ENCODE data around the gene ME1. TPM values are rescaled to one million over a fixed set of nuclear protein-coding genes. Genes with fewer than 3 reads are reported as not detected.
"Not testable (repeated sequence)": the region's sequence is repeated elsewhere in the genome, so short reads cannot be mapped to it uniquely, and the experiment has no call there.

ME1 gene
- total RNA-seq, 1 donor: 17.0 TPM

DNA sequence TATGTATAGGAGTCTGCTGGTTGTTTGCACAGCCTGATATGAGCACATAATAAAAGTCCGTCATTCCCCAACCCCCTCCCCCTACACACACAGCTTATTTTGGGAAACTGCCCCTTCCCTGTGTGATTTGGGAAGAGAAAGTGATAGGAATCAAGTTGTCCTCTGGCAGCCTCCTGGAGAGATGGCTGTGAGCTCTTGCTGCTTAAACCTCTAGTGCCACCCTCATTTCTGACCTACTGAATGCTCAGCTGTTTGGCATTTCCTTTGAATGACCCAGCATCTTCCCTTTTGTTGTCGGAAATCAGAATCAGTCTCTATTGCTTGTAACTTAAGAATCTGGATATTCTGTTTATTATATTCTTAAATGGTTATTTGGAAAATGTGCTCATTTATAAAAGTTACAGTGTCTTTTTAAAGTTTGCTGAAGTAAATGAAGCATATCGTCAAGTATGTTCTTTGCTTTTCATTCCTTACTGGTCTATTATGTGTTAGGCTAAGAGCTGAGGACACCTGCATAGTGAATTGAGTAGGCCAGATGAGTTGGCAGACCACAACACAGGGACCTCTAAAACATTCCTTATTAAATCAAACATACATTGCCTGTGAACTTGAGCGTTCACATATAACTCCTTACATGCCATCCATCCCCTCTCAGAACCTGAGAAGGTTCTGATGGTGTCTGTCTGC is 232.2 kb downstream of the ME1 start:
- no peak overlapping the region for H3K4me3 ChIP-seq (ENCODE audit: low read depth, low read length)
- DNase-seq (ENCODE audit: low read depth): peak; percentile 28
- no peak for TF ChIP-seq CTCF (IDR thresholded peaks at IDR 0.05; ENCODE audit: insufficient read depth, low read length)

DNA sequence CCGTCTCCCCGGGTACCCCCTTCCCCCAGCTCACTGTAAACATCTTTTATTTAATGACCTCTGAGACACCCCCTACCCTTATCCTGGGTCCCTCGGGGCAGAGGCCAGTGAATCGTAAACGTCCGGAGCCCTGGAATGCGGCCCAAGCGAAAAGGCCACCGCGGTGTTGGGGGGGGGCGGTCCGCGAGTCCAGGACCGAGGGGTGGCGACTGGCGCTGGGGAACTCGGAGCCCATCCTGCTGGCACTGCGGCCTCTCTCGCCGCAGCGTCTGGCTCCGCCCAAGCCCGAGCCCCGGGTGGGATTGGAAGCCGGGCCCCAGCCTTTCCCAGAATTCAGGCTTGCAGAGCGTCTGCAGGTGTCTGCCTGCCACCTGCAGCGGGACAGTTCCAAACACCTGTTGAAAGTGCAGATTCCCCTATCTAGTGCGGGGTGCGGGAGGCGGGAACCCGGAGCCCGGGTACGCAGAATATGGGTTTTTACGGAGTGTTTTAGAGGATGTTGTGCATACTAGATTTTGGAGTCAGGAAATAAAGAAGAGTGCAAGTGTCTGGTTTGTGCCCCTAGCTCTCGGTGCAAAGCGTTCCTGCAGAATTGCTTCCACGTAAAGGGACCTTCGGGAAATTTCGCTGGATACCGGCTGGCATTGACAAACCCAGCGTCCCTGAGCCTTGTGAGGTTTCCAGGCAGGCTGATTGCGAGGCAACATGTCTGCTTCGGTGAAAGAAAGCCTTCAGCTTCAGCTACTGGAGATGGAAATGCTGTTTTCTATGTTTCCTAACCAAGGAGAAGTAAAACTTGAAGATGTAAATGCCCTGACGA is 236.9 kb downstream of the ME1 start:
- DNase-seq (ENCODE audit: low read depth): no peak
- no peak for TF ChIP-seq CTCF (IDR thresholded peaks at IDR 0.05; ENCODE audit: insufficient read depth, low read length)
- peak overlapping the region; percentile 90 for H3K4me3 ChIP-seq (ENCODE audit: low read depth, low read length)

DNA sequence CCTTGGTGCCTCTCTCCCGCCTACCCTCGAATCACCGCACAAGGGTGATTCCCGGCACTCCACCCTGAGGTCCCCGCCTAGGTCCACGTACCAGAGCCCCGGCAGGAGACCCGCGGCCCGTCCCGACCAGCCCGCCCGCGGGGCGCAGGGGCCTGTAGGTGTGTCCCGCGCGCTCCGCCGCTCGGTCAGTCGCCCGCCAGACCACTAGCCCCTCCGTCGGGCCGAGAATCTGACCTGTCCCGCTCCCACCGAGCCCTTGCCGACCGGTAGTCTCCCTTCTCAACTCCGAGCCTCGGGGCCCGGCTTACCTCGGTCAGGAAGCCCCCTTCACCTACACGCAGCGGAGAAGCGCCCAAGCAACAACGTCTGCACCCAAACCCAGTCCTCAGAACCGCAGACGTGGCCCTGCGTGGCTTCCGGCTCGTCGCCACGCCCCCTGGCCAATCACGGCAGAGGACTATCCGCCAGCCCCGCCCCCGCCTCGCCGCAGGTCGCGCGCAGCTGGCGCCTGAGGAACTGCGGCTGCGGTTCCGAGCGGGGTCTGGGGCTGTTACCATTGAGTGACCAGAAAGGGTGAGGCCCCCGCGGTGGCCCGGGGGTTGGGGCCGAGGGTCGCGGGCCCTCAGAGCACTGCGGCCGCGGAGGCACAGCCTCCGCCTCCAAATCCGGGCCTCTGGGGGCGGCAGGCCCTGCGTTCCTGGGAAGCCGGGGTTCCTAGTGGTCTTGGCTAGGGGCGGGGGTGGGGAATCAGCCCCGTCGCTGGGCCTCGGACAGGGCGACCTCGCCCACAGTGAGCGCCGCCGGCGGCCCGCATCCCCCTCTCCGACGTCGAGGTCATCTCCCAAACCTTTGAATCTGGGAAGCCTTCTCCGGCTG is 237.7 kb downstream of the ME1 start, which contains the start of the genes PGM3 and RWDD2A:
PGM3 (minus strand) TSS at position 395 of the 876 bp plus-strand sequence. CDS start 2,253 bp downstream, outside the sequence.
RWDD2A (plus strand) TSS at position 487 of the 876 bp plus-strand sequence. CDS start 1,095 bp downstream, outside the sequence.
- peak; percentile 80 for DNase-seq (ENCODE audit: low read depth)
- peak within 1 kb of the TSS; percentile 90 for H3K4me3 ChIP-seq (ENCODE audit: low read depth, low read length)
- TF ChIP-seq CTCF (IDR thresholded peaks at IDR 0.05; ENCODE audit: insufficient read depth, low read length): no peak

DNA sequence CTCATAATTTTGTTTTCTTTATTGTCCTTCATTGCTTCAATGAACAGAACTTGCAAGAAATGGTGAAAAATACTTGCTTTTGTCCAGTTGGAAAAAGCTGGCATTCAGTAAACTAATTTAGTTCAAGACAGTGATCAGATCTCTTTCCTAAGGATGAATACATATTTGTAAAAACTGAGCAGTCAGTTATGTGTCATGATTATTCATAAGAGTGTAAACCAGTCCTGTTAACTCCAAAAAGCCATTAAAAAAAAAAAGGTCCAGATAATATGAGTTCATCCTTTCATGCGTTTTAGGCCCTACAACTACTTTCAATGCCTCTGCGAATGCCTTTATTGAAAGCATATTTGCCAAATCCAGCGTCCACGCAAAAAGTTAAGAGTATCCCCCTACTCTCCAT is 238.4 kb downstream of the ME1 start:
- TF ChIP-seq CTCF (IDR thresholded peaks at IDR 0.05; ENCODE audit: insufficient read depth, low read length): no peak
- H3K4me3 ChIP-seq (ENCODE audit: low read depth, low read length): peak overlapping the region; percentile 90
- DNase-seq (ENCODE audit: low read depth): peak; percentile 22

GRCh38 chr6:83191974-83192373 is 238.9 kb downstream of the ME1 start:
- peak overlapping the region; percentile 90 for H3K4me3 ChIP-seq (ENCODE audit: low read depth, low read length)

DNA sequence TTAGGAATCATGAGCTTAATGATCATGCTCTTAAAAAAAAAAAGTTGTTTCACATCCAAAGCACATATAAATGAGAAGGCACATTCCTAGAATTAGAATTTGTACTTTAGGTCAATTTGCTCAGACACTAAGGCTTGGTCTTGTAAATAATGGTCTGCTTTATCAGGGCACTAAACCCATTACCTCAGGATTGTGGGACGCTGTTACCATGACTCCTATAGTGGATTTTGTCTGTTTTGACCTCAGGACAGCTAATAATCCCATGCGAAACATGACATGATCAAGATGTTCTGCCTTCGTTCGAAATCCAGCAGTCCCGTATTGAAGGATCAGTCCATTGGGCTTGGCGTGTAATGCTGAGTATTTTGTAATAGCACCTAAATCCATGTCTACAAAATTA is 240.2 kb downstream of the ME1 start:
- no peak for TF ChIP-seq CTCF (IDR thresholded peaks at IDR 0.05; ENCODE audit: insufficient read depth, low read length)
- DNase-seq (ENCODE audit: low read depth): no peak
- peak overlapping the region; percentile 7 for H3K4me3 ChIP-seq (ENCODE audit: low read depth, low read length)

More at GRCh38 chr6:83191974-83192373, 238.9 kb downstream of the ME1 start:
- DNase-seq (ENCODE audit: low read depth): not testable (repeated sequence)

All from fibroblast of the aortic adventitia (primary cell).